COLO829 (cell line): ENCODE results near the gene TOR3A.
"Not testable (repeated sequence)": the region's sequence is repeated elsewhere in the genome, so short reads cannot be mapped to it uniquely, and the experiment has no call there.

Experiments
- DNase-seq: peaks from one replicate; pipeline ENCODE4 v3.0.0; 2012; ENCODE audit warnings: low spot score

TOR3A gene

GRCh38 chr1:179108644-179109043 is 26.8 kb downstream of the TOR3A start:
- DNase-seq: no peak

DNA sequence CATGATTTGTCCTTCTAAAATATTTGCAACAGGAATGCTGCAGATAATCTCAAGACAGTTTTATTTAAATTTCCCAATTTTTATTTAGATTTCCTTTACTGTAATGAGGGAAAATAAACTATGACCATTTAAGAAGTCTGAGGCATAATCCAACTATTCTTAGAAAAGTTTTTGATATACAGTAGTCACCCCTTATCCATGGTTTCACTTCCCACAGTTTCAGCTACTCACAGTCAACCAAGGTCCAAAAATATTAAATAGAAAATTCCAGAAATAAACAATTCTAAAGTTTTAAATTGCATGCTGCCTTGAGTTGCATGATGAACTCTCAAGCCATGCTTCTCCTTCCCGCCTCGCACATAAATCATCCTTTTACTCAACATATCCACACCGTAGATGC is 33.3 kb downstream of the TOR3A start:
- DNase-seq: no peak

DNA sequence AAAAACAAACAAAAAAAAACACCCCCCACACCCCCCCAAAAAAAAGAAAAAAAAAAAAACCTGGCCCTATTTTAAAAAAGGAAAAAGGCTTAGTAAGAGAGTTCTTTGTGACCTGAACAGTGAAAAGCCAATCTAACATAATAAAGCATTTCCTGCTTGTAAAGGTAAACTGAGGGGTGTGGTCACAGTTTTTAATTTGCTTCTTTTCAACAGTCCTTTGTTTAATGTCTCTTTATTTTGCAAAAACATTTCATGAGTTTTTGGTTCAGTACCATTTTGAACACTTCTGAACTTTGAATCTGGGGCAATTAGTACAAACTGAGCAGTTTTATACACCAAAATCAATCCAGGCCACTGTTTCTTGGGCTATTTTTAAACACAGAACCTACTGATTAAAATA is 37.6 kb downstream of the TOR3A start:
- no peak for DNase-seq

DNA sequence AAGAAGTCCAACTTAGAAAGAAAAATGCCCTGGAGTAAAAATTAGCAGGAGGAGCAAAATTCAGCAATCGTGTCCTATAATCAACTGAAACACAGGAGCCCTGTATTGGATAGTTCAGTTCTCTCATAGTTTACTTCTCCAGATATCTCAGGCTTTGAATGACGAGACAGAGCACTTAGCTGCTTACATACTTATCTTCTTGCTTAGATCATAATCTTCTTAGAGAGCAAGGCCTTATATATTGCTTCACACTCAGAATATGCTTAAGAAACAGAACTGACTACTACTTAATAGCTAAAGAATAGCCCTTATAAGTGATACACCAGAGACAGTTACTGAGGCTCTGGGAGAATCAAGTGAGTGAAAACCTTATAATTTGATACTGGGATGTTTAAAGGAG is 38.9 kb downstream of the TOR3A start:
- DNase-seq: no peak

GRCh38 chr1:179121159-179121938 is 39.5 kb downstream of the TOR3A start:
- peak; percentile 42 for DNase-seq

GRCh38 chr1:179124873-179125272 is 43.0 kb downstream of the TOR3A start:
- no peak for DNase-seq

DNA sequence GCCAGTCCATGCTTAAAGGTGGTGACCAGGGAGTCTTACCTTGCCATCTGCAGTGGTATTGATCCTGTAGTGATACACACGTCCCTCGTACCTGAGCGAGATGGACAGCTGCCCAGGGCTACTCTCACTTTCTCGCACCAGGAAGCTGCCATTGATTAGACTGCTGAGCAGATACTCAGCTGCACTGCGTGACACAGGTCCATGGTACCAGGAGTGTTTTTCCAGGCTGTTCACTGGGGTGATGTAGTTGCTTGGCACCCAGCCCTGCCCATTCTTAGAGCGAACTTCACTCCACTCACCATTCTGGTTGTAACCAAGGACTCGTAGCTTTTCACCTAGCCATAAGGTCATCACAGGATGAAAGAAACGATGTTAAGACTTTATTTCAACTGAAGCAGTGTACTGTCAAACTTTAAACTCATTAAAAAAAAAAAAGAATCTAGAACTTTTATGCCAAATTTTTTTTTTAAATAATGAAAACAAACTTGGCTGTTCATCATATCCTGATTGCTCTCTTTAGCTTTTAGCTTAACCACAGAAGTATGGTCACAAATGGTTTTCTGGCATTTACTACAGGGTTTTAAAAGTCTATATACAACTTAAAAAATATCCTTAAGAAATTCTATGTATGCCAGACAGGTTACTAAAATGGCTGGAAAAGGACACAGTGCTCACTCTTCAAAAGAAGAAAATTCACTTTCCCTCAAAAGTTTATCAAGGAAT is 44.6 kb downstream of the TOR3A start:
- no peak for DNase-seq

GRCh38 chr1:179127163-179127895 is 45.5 kb downstream of the TOR3A start:
- DNase-seq: no peak

- DNase-seq: no peak
Observed at GRCh38 chr1:179128520-179128919, 46.6 kb downstream of the TOR3A start.

DNA sequence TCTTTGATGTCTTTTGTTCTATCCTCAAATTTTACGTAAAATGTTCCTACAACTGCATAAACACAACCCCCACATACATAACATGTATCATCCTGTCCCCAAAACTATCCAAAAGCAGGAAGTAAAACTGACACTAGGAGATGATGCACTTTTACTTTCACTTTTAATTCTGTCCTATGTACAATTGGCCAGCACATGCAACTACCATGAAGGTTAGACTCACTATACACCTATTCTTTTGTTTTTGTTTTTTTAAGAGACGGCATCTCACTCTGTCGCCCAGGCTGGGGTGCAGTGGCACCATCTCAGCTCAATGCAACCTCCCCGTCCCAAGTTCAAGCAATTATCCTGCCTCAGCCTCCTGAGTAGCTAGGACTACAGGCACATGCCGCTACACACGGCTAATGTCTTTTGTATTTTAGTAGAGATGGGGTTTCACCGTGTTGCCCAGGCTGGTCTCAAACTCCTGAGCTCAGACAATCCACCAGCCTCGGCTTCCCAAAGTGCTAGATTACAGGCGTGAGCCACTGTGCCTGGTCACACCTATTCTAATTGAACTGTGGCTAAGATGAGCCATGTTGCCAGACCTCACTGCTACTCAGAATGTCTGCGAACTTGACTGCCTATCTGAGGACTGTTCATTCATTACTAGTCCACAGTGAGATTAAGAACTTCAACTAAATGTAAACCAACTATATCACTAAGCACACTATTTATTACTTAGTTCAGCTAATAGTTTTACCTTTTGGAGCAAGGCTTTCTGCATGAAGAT is 48.0 kb downstream of the TOR3A start:
- no peak for DNase-seq

DNA sequence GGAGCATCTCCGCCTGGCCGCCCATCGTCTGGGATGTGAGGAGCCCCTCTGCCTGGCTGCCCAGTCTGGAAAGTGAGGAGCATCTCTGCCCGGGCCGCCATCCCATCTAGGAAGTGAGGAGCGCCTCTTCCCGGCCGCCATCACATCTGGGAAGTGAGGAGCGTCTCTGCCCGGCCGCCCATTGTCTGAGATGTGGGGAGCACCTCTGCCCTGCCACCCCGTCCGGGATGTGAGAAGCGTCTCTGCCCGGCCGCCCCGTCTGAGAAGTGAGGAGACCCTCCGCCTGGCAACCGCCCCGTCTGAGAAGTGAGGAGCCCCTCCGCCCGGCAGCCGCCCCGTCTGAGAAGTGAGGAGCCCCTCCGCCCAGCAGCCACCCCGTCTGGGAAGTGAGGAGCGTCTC is 53.3 kb downstream of the TOR3A start:
- not testable (repeated sequence) for DNase-seq

DNA sequence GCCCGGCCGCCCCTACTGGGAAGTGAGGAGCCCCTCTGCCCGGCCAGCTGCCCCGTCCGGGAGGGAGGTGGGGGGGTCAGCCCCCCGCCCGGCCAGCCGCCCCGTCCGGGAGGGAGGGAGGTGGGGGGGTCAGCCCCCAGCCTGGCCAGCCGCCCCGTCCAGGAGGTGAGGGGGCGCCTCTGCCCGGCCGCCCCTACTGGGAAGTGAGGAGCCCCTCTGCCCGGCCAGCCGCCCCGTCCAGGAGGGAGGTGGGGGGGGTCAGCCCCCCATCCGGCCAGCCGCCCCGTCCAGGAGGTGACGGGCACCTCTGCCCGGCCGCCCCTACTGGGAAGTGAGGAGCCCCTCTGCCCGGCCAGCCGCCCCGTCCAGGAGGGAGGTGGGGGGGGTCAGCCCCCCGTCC is 53.8 kb downstream of the TOR3A start:
- not testable (repeated sequence) for DNase-seq

DNA sequence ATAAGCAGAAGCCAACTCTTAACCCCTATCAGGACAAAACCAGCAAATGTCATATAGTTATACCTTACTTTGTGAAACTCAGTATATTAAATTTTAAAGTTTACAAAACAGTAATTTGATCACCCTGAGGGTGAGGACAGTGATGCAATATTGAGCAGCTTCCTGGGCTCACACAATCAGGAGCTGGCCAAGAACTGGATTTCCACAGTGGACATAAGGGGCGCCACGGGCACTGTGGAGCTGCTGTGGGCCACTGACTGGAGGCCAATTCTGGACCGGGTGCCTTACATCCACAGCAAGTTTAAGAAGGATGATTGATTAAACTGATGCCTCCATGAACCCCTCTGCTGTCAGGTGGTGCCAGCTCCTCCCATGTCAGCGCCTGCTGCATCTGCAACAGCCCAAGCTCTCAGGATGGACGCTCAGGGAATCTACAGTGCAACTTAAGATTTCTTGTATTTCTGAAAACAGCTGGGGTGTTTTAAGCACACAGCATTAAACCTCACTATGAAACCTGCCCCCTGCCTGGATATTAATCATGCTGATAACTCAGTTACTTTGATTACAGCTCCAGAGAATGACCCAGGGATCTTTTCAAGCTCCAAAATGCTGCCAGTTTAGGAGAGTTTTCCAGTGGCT is 55.9 kb downstream of the TOR3A start:
- DNase-seq: no peak

- DNase-seq: not testable (repeated sequence)
Observed at GRCh38 chr1:179138755-179139154, 56.9 kb downstream of the TOR3A start.

DNA sequence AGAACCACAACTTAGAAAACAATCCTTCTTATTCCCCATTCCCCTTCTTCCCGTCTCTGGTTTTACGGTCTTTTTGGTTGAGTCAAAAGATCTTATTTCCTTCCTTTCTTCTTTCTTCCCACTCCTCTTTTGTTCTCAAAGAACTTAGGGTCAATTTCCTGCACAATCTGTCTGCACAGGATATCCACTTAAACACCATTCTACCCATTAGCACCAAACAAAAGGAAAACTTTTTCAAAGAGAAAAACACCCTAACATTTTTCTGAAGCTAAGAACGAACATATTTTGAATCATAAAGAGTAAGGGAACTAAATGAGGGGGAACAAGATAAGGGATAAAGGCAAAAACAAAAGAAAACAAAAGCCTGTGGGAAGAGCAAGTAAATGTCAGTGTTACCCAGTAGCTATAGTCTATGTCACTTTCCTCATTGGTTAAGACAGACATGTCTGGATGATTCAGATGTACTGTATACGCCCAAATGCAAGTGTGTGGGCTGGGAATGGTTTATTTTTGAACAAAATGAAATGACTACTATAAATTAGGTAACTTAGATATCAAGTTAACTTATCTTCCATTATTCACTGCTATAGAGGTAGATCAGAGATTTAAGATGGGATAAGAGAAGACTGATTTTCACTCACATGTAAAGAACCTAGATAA is 59.9 kb downstream of the TOR3A start:
- DNase-seq: peak; percentile 55

GRCh38 chr1:179142889-179143299 is 61.0 kb downstream of the TOR3A start:
- DNase-seq: peak; percentile 89

- peak; percentile 73 for DNase-seq
Observed at GRCh38 chr1:179143322-179143721, 61.5 kb downstream of the TOR3A start.

DNA sequence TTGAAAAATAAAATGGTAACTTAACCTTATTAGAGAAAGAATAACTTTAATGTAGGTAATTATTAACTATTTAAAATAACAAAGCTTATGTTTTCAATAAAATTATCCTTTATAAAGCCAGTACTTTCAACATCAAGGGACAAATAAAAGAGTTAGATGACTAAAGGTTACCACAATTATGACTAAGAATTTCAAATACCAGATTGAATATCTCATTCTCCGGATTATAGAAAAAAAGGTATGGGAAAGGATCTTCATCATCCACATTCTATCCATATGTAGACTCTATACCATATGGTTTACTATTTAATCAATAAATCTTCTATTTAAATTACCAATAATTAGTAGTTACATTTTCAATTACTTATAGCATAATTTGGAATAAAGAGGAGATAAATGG is 62.8 kb downstream of the TOR3A start:
- no peak for DNase-seq

- DNase-seq: no peak
Observed at GRCh38 chr1:179145521-179145920, 63.7 kb downstream of the TOR3A start.
